ENCODE data around the gene FSD1. TPM values are rescaled to one million over a fixed set of nuclear protein-coding genes. Genes with fewer than 3 reads are reported as not detected.

The FSD1 gene
- total RNA-seq, 2 donors from 2014 or later, result 0.98 to 2.4 TPM

DNA sequence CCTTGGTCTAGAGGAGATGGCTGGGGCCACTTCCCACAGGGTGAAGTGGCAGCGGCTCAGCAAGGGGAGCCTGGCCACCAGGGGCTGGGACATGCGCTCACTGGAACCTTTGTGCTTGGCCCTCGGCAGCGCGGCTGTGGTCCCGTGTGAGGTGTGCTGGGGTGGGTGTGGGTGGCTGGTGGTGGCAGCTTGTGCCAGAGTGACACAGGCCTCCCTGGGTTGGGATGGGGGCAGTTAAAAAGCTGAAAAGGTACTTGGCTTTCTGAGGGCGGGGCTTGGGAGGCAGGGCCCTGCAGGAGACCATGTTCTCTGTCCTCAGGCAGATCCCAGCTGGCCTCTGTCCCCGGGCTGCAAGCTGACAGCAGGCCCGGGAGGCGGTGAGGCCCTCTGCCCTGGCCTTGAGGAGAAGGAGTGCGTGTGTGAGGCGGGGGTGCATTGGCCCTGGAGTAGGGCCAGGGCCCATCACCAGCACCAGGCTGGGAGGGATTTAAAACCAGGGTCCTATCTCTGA, 56.3 kb downstream of the FSD1 start:
- Histone ChIP-seq H3K9ac (ENCODE audit: low read depth in 2 of 2, low read length in 2 of 2) (no peak overlapping the region), H3K4me1 (no peaks in the 10 kb centered on the region), H3K9me3 (no peaks in the 10 kb centered on the region), H3K36me3 (peaks cover 15% of the 10 kb centered on the region), H3K27ac (no peak overlapping the region), H3K27me3 (no peaks in the 10 kb centered on the region), H3K4me3 (no peak overlapping the region)
- TF ChIP-seq, protein P1, sequence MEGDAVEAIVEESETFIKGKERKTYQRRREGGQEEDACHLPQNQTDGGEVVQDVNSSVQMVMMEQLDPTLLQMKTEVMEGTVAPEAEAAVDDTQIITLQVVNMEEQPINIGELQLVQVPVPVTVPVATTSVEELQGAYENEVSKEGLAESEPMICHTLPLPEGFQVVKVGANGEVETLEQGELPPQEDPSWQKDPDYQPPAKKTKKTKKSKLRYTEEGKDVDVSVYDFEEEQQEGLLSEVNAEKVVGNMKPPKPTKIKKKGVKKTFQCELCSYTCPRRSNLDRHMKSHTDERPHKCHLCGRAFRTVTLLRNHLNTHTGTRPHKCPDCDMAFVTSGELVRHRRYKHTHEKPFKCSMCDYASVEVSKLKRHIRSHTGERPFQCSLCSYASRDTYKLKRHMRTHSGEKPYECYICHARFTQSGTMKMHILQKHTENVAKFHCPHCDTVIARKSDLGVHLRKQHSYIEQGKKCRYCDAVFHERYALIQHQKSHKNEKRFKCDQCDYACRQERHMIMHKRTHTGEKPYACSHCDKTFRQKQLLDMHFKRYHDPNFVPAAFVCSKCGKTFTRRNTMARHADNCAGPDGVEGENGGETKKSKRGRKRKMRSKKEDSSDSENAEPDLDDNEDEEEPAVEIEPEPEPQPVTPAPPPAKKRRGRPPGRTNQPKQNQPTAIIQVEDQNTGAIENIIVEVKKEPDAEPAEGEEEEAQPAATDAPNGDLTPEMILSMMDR (IDR thresholded peaks at IDR 0.05), result no peak
- intact Hi-C loops (cut with DNase I), result no loop called here
- DNase-seq, result no peak

GRCh38 chr19:4361152-4362046, 57.0 kb downstream of the FSD1 start:
- Histone ChIP-seq H3K4me3 (no peak overlapping the region), H3K27ac (no peak overlapping the region), H3K27me3 (no peaks in the 10 kb centered on the region), H3K9ac (ENCODE audit: low read depth in 2 of 2, low read length in 2 of 2) (no peak overlapping the region), H3K36me3 (peaks cover 15% of the 10 kb centered on the region), H3K9me3 (no peaks in the 10 kb centered on the region), H3K4me1 (no peaks in the 10 kb centered on the region)
- TF ChIP-seq, protein P1 (IDR thresholded peaks at IDR 0.05), result no peak
- intact Hi-C loops (cut with DNase I), result no loop called here
- no peak for DNase-seq

- TF ChIP-seq, protein P1 (IDR thresholded peaks at IDR 0.05), result no peak
- no peak for DNase-seq
- Histone ChIP-seq H3K9me3 (no peaks in the 10 kb centered on the region), H3K27me3 (no peaks in the 10 kb centered on the region), H3K27ac (no peak overlapping the region), H3K4me1 (no peaks in the 10 kb centered on the region), H3K4me3 (no peak overlapping the region), H3K36me3 (peaks cover 15% of the 10 kb centered on the region), H3K9ac (ENCODE audit: low read depth in 2 of 2, low read length in 2 of 2) (no peak overlapping the region)
- intact Hi-C loops (cut with DNase I), result no loop called here
These were observed 57.9 kb downstream of the FSD1 start for GRCh38 chr19:4362101-4362828.

- Histone ChIP-seq H3K27ac (no peak overlapping the region), H3K9ac (ENCODE audit: low read depth in 2 of 2, low read length in 2 of 2) (no peak overlapping the region)
These were observed 58.6 kb downstream of the FSD1 start for GRCh38 chr19:4362831-4363545.

More at GRCh38 chr19:4362831-4363545, 58.6 kb downstream of the FSD1 start:
- no peaks in the 10 kb centered on the region for H3K4me1 ChIP-seq
- peaks cover 15% of the 10 kb centered on the region for H3K36me3 ChIP-seq
- intact Hi-C loops (cut with DNase I), result no loop called here
- H3K27me3 ChIP-seq, result no peaks in the 10 kb centered on the region
- no peak overlapping the region for H3K4me3 ChIP-seq
- no peaks in the 10 kb centered on the region for H3K9me3 ChIP-seq
- no peak for DNase-seq
- TF ChIP-seq, protein P1 (IDR thresholded peaks at IDR 0.05), result no peak
